T-cell (primary cell): ENCODE measurements around the gene WDFY4. TPM values are rescaled to one million over a fixed set of nuclear protein-coding genes. Genes with fewer than 3 reads are reported as not detected.
A peak's percentile ranks its signal among the peaks of the same experiment; 100 is the strongest.

ENCODE experiments used
- ATAC-seq, 4 experiments: fragments of 200-7000 bp in 3 of 4; fragments of 150-1000 bp in 1 of 4; cut with Tn5 transposase; replicated peaks in 1 of 4; 1 replicate in 3 of 4; 2 replicates in 1 of 4; pipeline ENCODE4 v1.10.0; 2021; ENCODE audit warnings: moderate library complexity in 3 of 4, mild to moderate bottlenecking in 2 of 4, moderate number of reproducible peaks in 1 of 4
- CTCF ChIA-PET, 2 donors: fragments of 300-600 bp; sonication (Branson Sonifier 250); formaldehyde crosslinking; loops; one replicate each; lab custom pipeline; 2022; ENCODE audit warnings: antibody characterized with exemption in 2 of 2; lab: Charles Lee
- POLR2A ChIA-PET, 2 donors: fragments of 300-600 bp; sonication (Branson Sonifier 250); formaldehyde crosslinking; loops; one replicate each; lab custom pipeline; 2022; ENCODE audit warnings: antibody characterized with exemption in 2 of 2; lab: Charles Lee
- DNase-seq, 35 experiments: peaks; one replicate each; pipeline versions ENCODE4 v3.0.0 to v3.0.0-alpha.2; 2013 to 2023
- H3K27ac ChIP-seq: one replicate; pipeline ENCODE4 v1.5.1; 2013; ENCODE audit warnings: low read length
- H3K27me3 ChIP-seq, 2 experiments: replicated peaks in 1 of 2; 1 replicate in 1 of 2; 2 replicates in 1 of 2; pipeline versions ENCODE4 v1.6.1 to v1.7.0; 2013; ENCODE audit warnings: low read length in 1 of 2, mixed read lengths in 1 of 2; ENCODE audit not compliant: control insufficient read depth in 2 of 2, insufficient read depth in 2 of 2; ENCODE audit errors: extremely low read depth in 1 of 2
- H3K36me3 ChIP-seq, 2 donors: 1 replicate in 1 of 2; 2 replicates in 1 of 2; pipeline versions ENCODE4 v1.6.1 to v1.7.0; 2013; ENCODE audit warnings: low read length in 1 of 2; ENCODE audit not compliant: control insufficient read depth in 2 of 2, insufficient read depth in 1 of 2; ENCODE audit errors: extremely low read depth in 1 of 2
- H3K4me1 ChIP-seq, 2 experiments: 1 replicate in 1 of 2; 2 replicates in 1 of 2; pipeline versions ENCODE4 v1.6.1 to v1.7.0; 2013; ENCODE audit warnings: low read length in 2 of 2, mixed read lengths in 1 of 2; ENCODE audit not compliant: insufficient read depth in 2 of 2, control insufficient read depth in 1 of 2; ENCODE audit errors: extremely low read depth in 1 of 2
- H3K4me3 ChIP-seq, 2 donors: 1 replicate in 1 of 2; 2 replicates in 1 of 2; pipeline versions ENCODE4 v1.5.1 to v1.7.0; 2013; ENCODE audit warnings: mild to moderate bottlenecking in 2 of 2, low read length in 1 of 2, moderate library complexity in 1 of 2; ENCODE audit not compliant: control insufficient read depth in 1 of 2; ENCODE audit errors: extremely low read depth in 1 of 2
- H3K9me3 ChIP-seq: 2 replicates; pipeline ENCODE4 v1.7.0; 2013
- H3K27ac Mint-ChIP-seq, 2 donors: one replicate each; pipeline ENCODE4 v1.8.0; 2020 to 2021; ENCODE audit warnings: mild to moderate bottlenecking in 2 of 2, mixed read lengths in 2 of 2
- H3K27me3 Mint-ChIP-seq, 2 donors: one replicate each; pipeline ENCODE4 v1.8.0; 2021 to 2022; ENCODE audit warnings: mixed read lengths in 2 of 2
- H3K36me3 Mint-ChIP-seq: one replicate; pipeline ENCODE4 v1.8.0; 2021; ENCODE audit warnings: mixed read lengths
- H3K4me1 Mint-ChIP-seq, 3 donors: one replicate each; pipeline ENCODE4 v1.8.0; 2020 to 2022; ENCODE audit warnings: mixed read lengths in 3 of 3, mild to moderate bottlenecking in 1 of 3
- H3K4me3 Mint-ChIP-seq, 3 donors: one replicate each; pipeline ENCODE4 v1.8.0; 2020 to 2022; ENCODE audit warnings: mild to moderate bottlenecking in 3 of 3, mixed read lengths in 3 of 3, moderate library complexity in 3 of 3
- H3K9me3 Mint-ChIP-seq, 3 donors: one replicate each; pipeline ENCODE4 v1.8.0; 2020 to 2022; ENCODE audit warnings: mixed read lengths in 3 of 3
- WGBS: methylation state at CpG from one replicate; pipeline ENCODE4 v1.1.5; 2013; ENCODE audit warnings: missing lambda C conversion rate; ENCODE audit not compliant: insufficient coverage; 5-methylcytosine and 5-hydroxymethylcytosine counted together
- total RNA-seq, 35 experiments: library from RNA in 6 of 35; stranded (reverse) in 6 of 35; fragments of 120-200 nt in 1 of 35; gene quantifications; one replicate each; pipeline versions ENCODE4 v1.2.1 to v1.2.4 and lab custom pipeline; 2013 to 2026

The WDFY4 gene
- total RNA-seq, 5 donors from 2014 or later (not counting 1 experiment from before 2014, with no cell fraction given), result 2.6 to 15.5 (median 4.2) TPM

- peak in 1 of 4 experiments; percentile 30 for ATAC-seq
- no peaks in the 10 kb centered on the region for H3K4me1 ChIP-seq
- 89% methylated on average over 18 of the region's 26 CpGs for WGBS
- H3K27ac ChIP-seq, result peak overlapping the region; percentile 14
- no peak overlapping the region for H3K4me3 ChIP-seq
- H3K27me3 Mint-ChIP-seq, result peaks cover 5 to 12% of the 10 kb centered on the region in 2 donors
- H3K4me3 Mint-ChIP-seq, result no peak overlapping the region
- H3K36me3 ChIP-seq, result no peaks in the 10 kb centered on the region
- DNase-seq, result no peak
- CTCF ChIA-PET, result no interaction called here
- H3K27ac Mint-ChIP-seq, result peak overlapping the region in 1 of 2 donors; percentile 8
- peaks cover 0 to 8% of the 10 kb centered on the region in 2 experiments for H3K27me3 ChIP-seq
- no peaks in the 10 kb centered on the region for H3K36me3 Mint-ChIP-seq
- peaks cover 0 to 2% (median 0%) of the 10 kb centered on the region in 3 donors for H3K4me1 Mint-ChIP-seq
- no peaks in the 10 kb centered on the region for H3K9me3 Mint-ChIP-seq
- H3K9me3 ChIP-seq, result no peaks in the 10 kb centered on the region
- POLR2A ChIA-PET, result no interaction called here
These were observed 12.6 kb upstream of the WDFY4 start for GRCh38 chr10:48671914-48672595.

- DNase-seq, result no peak
- peak overlapping the region in 1 of 2 donors; percentile 8 for H3K27ac Mint-ChIP-seq
- WGBS, result 77% methylated on average over 4 of the region's 9 CpGs
These were observed 11.9 kb upstream of the WDFY4 start for GRCh38 chr10:48672596-48673265.

GRCh38 chr10:48677625-48678024, 7.0 kb upstream of the WDFY4 start:
- ChIA-PET CTCF (no interaction called here), POLR2A (no interaction called here)
- H3K27ac ChIP-seq, result no peak overlapping the region
- no peak for ATAC-seq
- Mint-ChIP-seq H3K27ac (no peak overlapping the region), H3K9me3 (peaks cover 4 to 5% (median 5%) of the 10 kb centered on the region in 3 donors), H3K4me1 (peaks cover 0 to 5% (median 0%) of the 10 kb centered on the region in 3 donors), H3K4me3 (no peak overlapping the region), H3K27me3 (peaks cover 4 to 6% of the 10 kb centered on the region in 2 donors), H3K36me3 (no peaks in the 10 kb centered on the region)
- 83% methylated on average over 1 of the region's 2 CpGs for WGBS
- DNase-seq, result no peak
- no peaks in the 10 kb centered on the region for H3K9me3 ChIP-seq
- no peak overlapping the region for H3K4me3 ChIP-seq
- no peaks in the 10 kb centered on the region for H3K4me1 ChIP-seq
- H3K27me3 ChIP-seq, result peaks cover 0 to 5% of the 10 kb centered on the region in 2 experiments
- no peaks in the 10 kb centered on the region for H3K36me3 ChIP-seq

More at GRCh38 chr10:48672596-48673265, 11.9 kb upstream of the WDFY4 start:
- Histone ChIP-seq H3K4me1 (no peaks in the 10 kb centered on the region), H3K4me3 (no peak overlapping the region), H3K9me3 (no peaks in the 10 kb centered on the region), H3K27me3 (peaks cover 0 to 8% of the 10 kb centered on the region in 2 experiments), H3K36me3 (no peaks in the 10 kb centered on the region), H3K27ac (no peak overlapping the region)
- Mint-ChIP-seq H3K4me3 (no peak overlapping the region), H3K4me1 (peaks cover 0 to 2% (median 0%) of the 10 kb centered on the region in 3 donors), H3K27me3 (peaks cover 5 to 12% of the 10 kb centered on the region in 2 donors), H3K36me3 (no peaks in the 10 kb centered on the region), H3K9me3 (peaks cover 0 to 5% (median under 1%) of the 10 kb centered on the region in 3 donors)
- no peak for ATAC-seq
- CTCF ChIA-PET, result no interaction called here
- POLR2A ChIA-PET, result no interaction called here

- ChIA-PET CTCF (no interaction called here), POLR2A (no interaction called here)
- Histone ChIP-seq H3K9me3 (no peaks in the 10 kb centered on the region), H3K4me3 (no peak overlapping the region), H3K27ac (no peak overlapping the region), H3K27me3 (peaks cover 0 to under 1% of the 10 kb centered on the region in 2 experiments), H3K36me3 (no peaks in the 10 kb centered on the region), H3K4me1 (no peaks in the 10 kb centered on the region)
- DNase-seq (no peak), ATAC-seq (no peak)
- Mint-ChIP-seq H3K36me3 (no peaks in the 10 kb centered on the region), H3K4me1 (peaks cover 0 to 4% (median 0%) of the 10 kb centered on the region in 3 donors), H3K9me3 (peaks cover 4 to 5% (median 5%) of the 10 kb centered on the region in 3 donors), H3K27ac (no peak overlapping the region), H3K27me3 (peaks cover under 1 to 1% of the 10 kb centered on the region in 2 donors), H3K4me3 (no peak overlapping the region)
- WGBS, result no CpG with 5 or more reads among the region's 1 CpG
These were observed 6.6 kb upstream of the WDFY4 start for GRCh38 chr10:48678041-48678440.

GRCh38 chr10:48681740-48682139, 2.9 kb upstream of the WDFY4 start:
- Histone ChIP-seq H3K9me3 (no peaks in the 10 kb centered on the region), H3K4me3 (no peak overlapping the region), H3K4me1 (no peaks in the 10 kb centered on the region), H3K27ac (no peak overlapping the region), H3K27me3 (peaks cover 0 to 12% of the 10 kb centered on the region in 2 experiments), H3K36me3 (no peaks in the 10 kb centered on the region)
- whole genome bisulfite sequencing, result 75% methylated on average over 2 of the region's 3 CpGs
- H3K36me3 Mint-ChIP-seq, result no peaks in the 10 kb centered on the region
- no peak overlapping the region for H3K27ac Mint-ChIP-seq
- ChIA-PET POLR2A (no interaction called here), CTCF (no interaction called here)
- peaks cover 0 to 9% (median 0%) of the 10 kb centered on the region in 3 donors for H3K4me1 Mint-ChIP-seq
- H3K9me3 Mint-ChIP-seq, result peaks cover 4 to 5% (median 5%) of the 10 kb centered on the region in 3 donors
- H3K4me3 Mint-ChIP-seq, result no peak overlapping the region
- ATAC-seq (no peak), DNase-seq (no peak)
- H3K27me3 Mint-ChIP-seq, result peaks cover 4 to 21% of the 10 kb centered on the region in 2 donors

- CTCF ChIA-PET, result no interaction called here
- no peak overlapping the region for H3K4me3 ChIP-seq
- Mint-ChIP-seq H3K27me3 (peaks cover 4 to 21% of the 10 kb centered on the region in 2 donors), H3K4me3 (no peak overlapping the region), H3K36me3 (no peaks in the 10 kb centered on the region), H3K27ac (no peak overlapping the region), H3K4me1 (peaks cover 0 to 9% (median 0%) of the 10 kb centered on the region in 3 donors), H3K9me3 (peaks cover 3 to 5% (median 4%) of the 10 kb centered on the region in 3 donors)
- H3K9me3 ChIP-seq, result no peaks in the 10 kb centered on the region
- DNase-seq (no peak), ATAC-seq (no peak)
- no peaks in the 10 kb centered on the region for H3K4me1 ChIP-seq
- POLR2A ChIA-PET, result no interaction called here
- 67% methylated on average over 2 of the region's 3 CpGs for WGBS
- H3K36me3 ChIP-seq, result no peaks in the 10 kb centered on the region
- no peak overlapping the region for H3K27ac ChIP-seq
- H3K27me3 ChIP-seq, result peaks cover 0 to 12% of the 10 kb centered on the region in 2 experiments
These were observed 2.4 kb upstream of the WDFY4 start for GRCh38 chr10:48682265-48682664.
